K562 (cell line): Measurements from ENCODE around the gene PRIM1.
"Not testable (repeated sequence)": the region's sequence is repeated elsewhere in the genome, so short reads cannot be mapped to it uniquely, and the experiment has no call there.

Source experiments
- E2F1 ChIP-seq: sonication (generic); formaldehyde crosslinking; IDR thresholded peaks from 2 replicates; pipeline ENCODE4 v1.8.1; 2023; ENCODE audit warnings: mild to moderate bottlenecking, missing genetic modification reagents, moderate library complexity
- GABPA ChIP-seq: fragments of 200-800 bp; sonication (Bioruptor generic); conservative IDR thresholded peaks from 2 replicates; pipeline ENCODE4 v1.6.1; 2016; ENCODE audit warnings: low read depth, missing genetic modification characterization, missing compliant biosample characterization
- MAZ ChIP-seq, 2 experiments: fragments of 450-650 bp in 1 of 2; sonication (generic) in 1 of 2; formaldehyde crosslinking; IDR thresholded peaks in 1 of 2; conservative IDR thresholded peaks in 1 of 2; 2 replicates each; pipeline versions ENCODE4 v1.4.0 to v1.5.0; 2020; ENCODE audit warnings: mild to moderate bottlenecking in 1 of 2, missing genetic modification reagents in 1 of 2
- MYC ChIP-seq, 2 experiments: fragments of 250-450 bp in 1 of 2; sonication (Bioruptor Pico) in 1 of 2; IDR thresholded peaks; 2 replicates each; pipeline versions ENCODE4 v1.5.1 to v1.6.1; 2012 to 2021; ENCODE audit warnings: low read depth in 2 of 2, borderline replicate concordance in 1 of 2, improper control_type of control experiment in 1 of 2, low read length in 1 of 2, mild to moderate bottlenecking in 1 of 2, moderate library complexity in 1 of 2
- NR3C1 ChIP-seq: sonication (generic); formaldehyde crosslinking; IDR thresholded peaks from 2 replicates; pipeline ENCODE4 v1.8.1; 2022; ENCODE audit warnings: missing genetic modification reagents
- PHTF2 ChIP-seq: fragments of 250-450 bp; sonication (Bioruptor Pico); IDR thresholded peaks from 2 replicates; pipeline ENCODE4 v1.5.0; 2021; ENCODE audit warnings: mild to moderate bottlenecking
- PREB ChIP-seq: sonication (generic); formaldehyde crosslinking; IDR thresholded peaks from 2 replicates; pipeline ENCODE4 v1.8.1; 2023; ENCODE audit warnings: mild to moderate bottlenecking, missing genetic modification reagents
- PRMT5 ChIP-seq: sonication (generic); formaldehyde crosslinking; IDR thresholded peaks from 2 replicates; pipeline ENCODE4 v1.5.0; 2020; ENCODE audit warnings: missing genetic modification reagents
- RAD21 ChIP-seq, 2 experiments: fragments of 250-450 bp in 1 of 2; fragments of 450-650 bp in 1 of 2; sonication (Bioruptor Pico) in 1 of 2; formaldehyde crosslinking in 1 of 2; IDR thresholded peaks in 1 of 2; conservative IDR thresholded peaks in 1 of 2; 2 replicates each; pipeline versions ENCODE4 v1.4.0 to v1.8.0; 2020 to 2022; ENCODE audit warnings: mild to moderate bottlenecking in 2 of 2, moderate library complexity in 1 of 2
- TSHZ1 ChIP-seq: fragments of 250-450 bp; sonication (Bioruptor Pico); IDR thresholded peaks from 2 replicates; pipeline ENCODE4 v1.4.0; 2020; ENCODE audit warnings: mild to moderate bottlenecking, moderate library complexity
- ZBTB8A ChIP-seq: fragments of 450-650 bp; IDR thresholded peaks from 2 replicates; pipeline ENCODE4 v1.6.1; 2018; ENCODE audit warnings: mild to moderate bottlenecking, moderate library complexity; ENCODE audit not compliant: partially characterized antibody
- ZNF274 ChIP-seq: IDR thresholded peaks from 2 replicates; pipeline ENCODE4 v1.6.1; 2011; ENCODE audit warnings: low read depth, mild to moderate bottlenecking, low read length, moderate library complexity, borderline replicate concordance
- ZNF512 ChIP-seq: IDR thresholded peaks from 2 replicates; pipeline ENCODE4 v1.6.1; 2016; ENCODE audit warnings: missing genetic modification characterization, missing compliant biosample characterization

- not testable (repeated sequence) for TF ChIP-seq ZNF274; MAZ (CRISPR knock-in tag; conservative IDR thresholded peaks at IDR 0.05 in 1 of 2, IDR thresholded peaks at IDR 0.05 in 1 of 2); GABPA (tag); ZBTB8A; MYC (IDR thresholded peaks at IDR 0.05; ENCODE audit: low read depth, low read length); MYC (CRISPR knock-in tag; IDR thresholded peaks at IDR 0.05; ENCODE audit: borderline replicate concordance, low read depth); E2F1 (CRISPR knock-in tag); PREB; RAD21 (CRISPR knock-in tag; conservative IDR thresholded peaks at IDR 0.05 in 1 of 2, IDR thresholded peaks at IDR 0.05 in 1 of 2); ZNF512 (tag); PRMT5 (CRISPR knock-in tag); TSHZ1 (CRISPR knock-in tag); PHTF2 (CRISPR knock-in tag); NR3C1 (CRISPR knock-in tag)
Observed at GRCh38 chr12:56795046-56795562, 43.0 kb upstream of the PRIM1 start.
